ENCODE data around the gene ZNF101.
A peak's percentile ranks its signal among the peaks of the same experiment; 100 is the strongest.

The ZNF101 gene

GRCh38 chr19:19668230-19669012 is at the start of gene ZNF101:
Gene ZNF101 (plus strand): TSS chr19:19668839. CDS start chr19:19668964, 125 bp downstream.
- peak; percentile 87 for DNase-seq (ENCODE audit: low read depth)

- no peak for DNase-seq (ENCODE audit: low read depth)
Measured at GRCh38 chr19:19619181-19619848, 49.3 kb upstream of the ZNF101 start.

- no peak for DNase-seq (ENCODE audit: low read depth)
Measured at GRCh38 chr19:19619849-19620210, 48.8 kb upstream of the ZNF101 start.

- no peak for DNase-seq (ENCODE audit: low read depth)
Measured at GRCh38 chr19:19623383-19623782, 45.3 kb upstream of the ZNF101 start.

- no peak for DNase-seq (ENCODE audit: low read depth)
Measured at GRCh38 chr19:19624032-19624570, 44.5 kb upstream of the ZNF101 start.

- DNase-seq (ENCODE audit: low read depth) = no peak
Measured at GRCh38 chr19:19626516-19627472, 41.8 kb upstream of the ZNF101 start.

- peak; percentile 53 for DNase-seq (ENCODE audit: low read depth)
Measured at GRCh38 chr19:19627621-19628500, 40.8 kb upstream of the ZNF101 start, which contains the start of gene LPAR2. Gene LPAR2 (minus strand): TSS chr19:19628220. CDS start chr19:19627275, 945 bp downstream.

GRCh38 chr19:19628501-19629134 is 40.0 kb upstream of the ZNF101 start:
- DNase-seq (ENCODE audit: low read depth) = no peak

GRCh38 chr19:19630062-19630414 is 38.6 kb upstream of the ZNF101 start:
- no peak for DNase-seq (ENCODE audit: low read depth)

GRCh38 chr19:19630426-19630825 is 38.2 kb upstream of the ZNF101 start:
- no peak for DNase-seq (ENCODE audit: low read depth)

- DNase-seq (ENCODE audit: low read depth) = no peak
Measured at GRCh38 chr19:19631346-19631745, 37.3 kb upstream of the ZNF101 start.

GRCh38 chr19:19632661-19633060 is 36.0 kb upstream of the ZNF101 start:
- no peak for DNase-seq (ENCODE audit: low read depth)

- no peak for DNase-seq (ENCODE audit: low read depth)
Measured at GRCh38 chr19:19633711-19634515, 34.7 kb upstream of the ZNF101 start.

GRCh38 chr19:19634516-19635312 is 33.9 kb upstream of the ZNF101 start:
- DNase-seq (ENCODE audit: low read depth) = no peak

- DNase-seq (ENCODE audit: low read depth) = no peak
Measured at GRCh38 chr19:19635313-19635702, 33.3 kb upstream of the ZNF101 start.

GRCh38 chr19:19636573-19637185 is 32.0 kb upstream of the ZNF101 start:
- no peak for DNase-seq (ENCODE audit: low read depth)

GRCh38 chr19:19637186-19637522 is 31.5 kb upstream of the ZNF101 start:
- DNase-seq (ENCODE audit: low read depth) = no peak

GRCh38 chr19:19637523-19638251 is 31.0 kb upstream of the ZNF101 start:
- no peak for DNase-seq (ENCODE audit: low read depth)

All from stimulated activated CD8-positive, alpha-beta memory T cell treated with anti-CD3 and anti-CD28 coated beads, Interleukin-15, amount 100 ng/mL, for 1 hour (primary cell).